Measurements from ENCODE around the gene MYCL. TPM values are rescaled to one million over a fixed set of nuclear protein-coding genes. Genes with fewer than 3 reads are reported as not detected.

MYCL gene
- polyA plus RNA-seq, 1 experiment, result 0.77 TPM

DNA sequence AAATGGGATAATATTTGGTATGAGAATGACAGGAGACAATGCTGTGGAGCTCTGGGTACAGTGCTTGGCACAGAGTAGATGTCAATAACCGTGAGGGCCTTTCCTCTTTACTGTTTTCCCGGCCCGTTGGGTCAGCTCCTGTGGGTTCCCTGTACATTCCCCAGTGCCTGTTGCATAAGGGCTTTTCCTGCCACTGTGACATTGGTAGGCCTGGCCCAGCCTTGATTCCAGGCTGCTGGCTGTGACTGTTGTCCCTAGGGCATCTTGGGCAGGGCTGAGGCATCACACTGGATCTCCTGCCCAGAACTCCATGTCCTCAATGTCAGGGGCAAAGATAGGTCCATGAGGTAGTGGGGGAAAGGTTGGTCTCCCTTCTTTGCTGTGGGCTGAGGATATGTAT, 25.8 kb upstream of the MYCL start:
- POLR2A ChIA-PET, result interaction anchor here (1.0 kb wide), 1 partner anchor 28 kb away, joined by 4 read pairs; the partner anchor contains the start of gene MFSD2A
- no peak for DNase-seq (ENCODE audit: low read depth, low spot score)
- CTCF ChIA-PET, result interaction anchor here (1.1 kb wide), 1 partner anchor 45 kb away, joined by 3 read pairs; no protein-coding TSS in a partner anchor

DNA sequence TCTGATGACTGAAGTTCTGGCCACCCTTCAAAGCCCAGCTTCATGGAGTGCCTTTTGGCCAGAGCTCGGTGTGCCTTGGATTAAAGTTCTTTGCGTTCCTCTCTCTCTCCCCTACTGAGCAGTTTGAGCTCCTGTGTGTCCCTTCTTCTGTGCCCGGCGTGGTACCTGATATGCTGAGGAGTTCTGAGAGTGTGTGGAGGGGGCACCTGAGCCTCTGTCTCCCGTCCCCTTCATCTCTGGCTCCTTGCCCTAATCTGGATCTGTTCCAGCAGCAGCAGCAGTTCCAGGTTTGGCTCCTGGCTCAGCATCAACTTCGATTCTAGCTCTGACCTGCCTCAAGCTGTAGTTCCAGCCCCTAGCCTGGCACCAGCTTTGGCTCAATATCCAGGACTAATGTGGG, 25.1 kb upstream of the MYCL start:
- Histone ChIP-seq H3K4me3 (ENCODE audit: low read depth, low read length) (no peak overlapping the region), H3K27me3 (ENCODE audit: control insufficient read depth, insufficient read depth, low read length) (peaks cover 15% of the 10 kb centered on the region), H3K27ac (ENCODE audit: low read depth, low read length) (no peak overlapping the region), H3K9me3 (ENCODE audit: control insufficient read depth, insufficient read depth, low read length) (no peaks in the 10 kb centered on the region; the same call in 1 of the 2 replicates)
- TF ChIP-seq, protein P1, sequence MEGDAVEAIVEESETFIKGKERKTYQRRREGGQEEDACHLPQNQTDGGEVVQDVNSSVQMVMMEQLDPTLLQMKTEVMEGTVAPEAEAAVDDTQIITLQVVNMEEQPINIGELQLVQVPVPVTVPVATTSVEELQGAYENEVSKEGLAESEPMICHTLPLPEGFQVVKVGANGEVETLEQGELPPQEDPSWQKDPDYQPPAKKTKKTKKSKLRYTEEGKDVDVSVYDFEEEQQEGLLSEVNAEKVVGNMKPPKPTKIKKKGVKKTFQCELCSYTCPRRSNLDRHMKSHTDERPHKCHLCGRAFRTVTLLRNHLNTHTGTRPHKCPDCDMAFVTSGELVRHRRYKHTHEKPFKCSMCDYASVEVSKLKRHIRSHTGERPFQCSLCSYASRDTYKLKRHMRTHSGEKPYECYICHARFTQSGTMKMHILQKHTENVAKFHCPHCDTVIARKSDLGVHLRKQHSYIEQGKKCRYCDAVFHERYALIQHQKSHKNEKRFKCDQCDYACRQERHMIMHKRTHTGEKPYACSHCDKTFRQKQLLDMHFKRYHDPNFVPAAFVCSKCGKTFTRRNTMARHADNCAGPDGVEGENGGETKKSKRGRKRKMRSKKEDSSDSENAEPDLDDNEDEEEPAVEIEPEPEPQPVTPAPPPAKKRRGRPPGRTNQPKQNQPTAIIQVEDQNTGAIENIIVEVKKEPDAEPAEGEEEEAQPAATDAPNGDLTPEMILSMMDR (IDR thresholded peaks at IDR 0.05; ENCODE audit: low read depth, low read length), result no peak
- ChIA-PET POLR2A (interaction anchor here (1.0 kb wide), 1 partner anchor 29 kb away, joined by 4 read pairs; the partner anchor contains the start of gene MFSD2A), CTCF (interaction anchor here (1.1 kb wide), 1 partner anchor 46 kb away, joined by 3 read pairs; no protein-coding TSS in a partner anchor)
- no peak for DNase-seq (ENCODE audit: low read depth, low spot score)

More for the DNA sequence above, 25.8 kb upstream of the MYCL start:
- no peaks in the 10 kb centered on the region for H3K9me3 ChIP-seq (ENCODE audit: control insufficient read depth, insufficient read depth, low read length)
- TF ChIP-seq, protein P1 (IDR thresholded peaks at IDR 0.05; ENCODE audit: low read depth, low read length), result no peak
- H3K27ac ChIP-seq (ENCODE audit: low read depth, low read length), result no peak overlapping the region
- peaks cover 8% of the 10 kb centered on the region for H3K27me3 ChIP-seq (ENCODE audit: control insufficient read depth, insufficient read depth, low read length)
- H3K4me3 ChIP-seq (ENCODE audit: low read depth, low read length), result no peak overlapping the region

DNA sequence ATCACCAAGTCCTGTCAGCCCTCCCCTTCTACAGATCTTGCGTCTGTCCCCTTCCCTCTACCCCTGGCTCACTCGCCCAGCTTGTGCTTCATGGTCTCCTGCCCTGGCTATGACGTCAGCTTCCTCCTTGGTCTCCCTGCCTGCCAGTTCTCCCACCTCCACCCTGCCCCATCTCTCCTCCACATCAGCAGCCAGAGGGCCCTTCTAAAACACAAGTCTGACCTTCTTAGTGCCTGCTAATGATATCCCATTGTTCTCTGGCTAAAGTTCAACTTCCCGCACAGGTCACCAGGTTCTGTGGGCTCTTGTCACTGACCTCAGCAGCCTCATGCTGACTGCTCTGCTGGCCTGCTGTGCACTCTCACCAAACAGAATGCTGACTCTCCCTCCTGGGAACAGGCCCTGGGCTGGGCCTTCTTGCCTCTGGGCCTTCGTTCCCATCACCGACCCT, 24.7 kb upstream of the MYCL start:
- ChIA-PET CTCF (interaction anchor here (1.0 to 3.3 kb wide), 3 partner anchors 14 to 48 kb away, joined by 3 to 13 read pairs (median 3); no protein-coding TSS in a partner anchor), POLR2A (interaction anchor here (1.0 kb wide), 1 partner anchor 29 kb away, joined by 4 read pairs; the partner anchor contains the start of gene MFSD2A)
- no peak for DNase-seq (ENCODE audit: low read depth, low spot score)
- TF ChIP-seq, protein P1 (IDR thresholded peaks at IDR 0.05; ENCODE audit: low read depth, low read length), result no peak
- Histone ChIP-seq H3K27me3 (ENCODE audit: control insufficient read depth, insufficient read depth, low read length) (peaks cover 19% of the 10 kb centered on the region), H3K27ac (ENCODE audit: low read depth, low read length) (no peak overlapping the region), H3K4me3 (ENCODE audit: low read depth, low read length) (no peak overlapping the region), H3K9me3 (ENCODE audit: control insufficient read depth, insufficient read depth, low read length) (no peaks in the 10 kb centered on the region; the same call in 1 of the 2 replicates)

DNA sequence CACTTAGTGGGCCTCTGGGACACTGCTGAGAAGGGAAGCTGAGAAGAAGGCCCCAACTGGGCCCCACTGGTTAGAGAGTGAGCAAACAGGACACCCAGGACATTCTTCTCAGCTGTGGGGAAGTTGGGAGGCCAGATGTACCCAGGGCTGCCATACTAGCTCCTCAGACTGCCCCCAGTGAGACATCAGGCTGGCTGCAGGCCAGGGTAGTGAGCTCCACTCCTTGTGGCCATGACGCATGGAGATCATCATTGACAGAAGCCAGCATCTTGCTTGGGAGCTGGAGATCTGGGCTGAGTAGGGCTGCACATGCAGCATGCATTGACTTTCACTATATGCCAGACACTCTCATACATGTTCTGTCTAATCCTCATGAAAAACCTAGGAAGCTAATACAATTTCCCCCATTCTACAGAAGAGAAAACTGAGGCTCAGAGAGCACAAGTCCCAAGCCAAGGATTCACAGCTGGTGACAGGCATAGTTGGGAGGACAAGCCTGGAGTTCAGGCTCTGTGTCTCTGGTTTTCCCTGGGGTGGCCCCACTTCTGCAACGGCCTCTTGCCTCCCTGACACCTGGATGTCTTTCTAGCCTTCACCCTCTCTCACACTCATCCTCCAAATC, 24.1 kb upstream of the MYCL start:
- H3K27ac ChIP-seq (ENCODE audit: low read depth, low read length), result no peak overlapping the region
- TF ChIP-seq, protein P1 (IDR thresholded peaks at IDR 0.05; ENCODE audit: low read depth, low read length), result no peak
- no peak for DNase-seq (ENCODE audit: low read depth, low spot score)
- no peaks in the 10 kb centered on the region; the same call in 1 of the 2 replicates for H3K9me3 ChIP-seq (ENCODE audit: control insufficient read depth, insufficient read depth, low read length)
- peaks cover 19% of the 10 kb centered on the region for H3K27me3 ChIP-seq (ENCODE audit: control insufficient read depth, insufficient read depth, low read length)
- POLR2A ChIA-PET, result no interaction called here
- H3K4me3 ChIP-seq (ENCODE audit: low read depth, low read length), result no peak overlapping the region
- CTCF ChIA-PET, result interaction anchor here (0.7 to 3.3 kb wide), 4 partner anchors 15 to 106 kb away, joined by 3 to 13 read pairs (median 4); no protein-coding TSS in a partner anchor

DNA sequence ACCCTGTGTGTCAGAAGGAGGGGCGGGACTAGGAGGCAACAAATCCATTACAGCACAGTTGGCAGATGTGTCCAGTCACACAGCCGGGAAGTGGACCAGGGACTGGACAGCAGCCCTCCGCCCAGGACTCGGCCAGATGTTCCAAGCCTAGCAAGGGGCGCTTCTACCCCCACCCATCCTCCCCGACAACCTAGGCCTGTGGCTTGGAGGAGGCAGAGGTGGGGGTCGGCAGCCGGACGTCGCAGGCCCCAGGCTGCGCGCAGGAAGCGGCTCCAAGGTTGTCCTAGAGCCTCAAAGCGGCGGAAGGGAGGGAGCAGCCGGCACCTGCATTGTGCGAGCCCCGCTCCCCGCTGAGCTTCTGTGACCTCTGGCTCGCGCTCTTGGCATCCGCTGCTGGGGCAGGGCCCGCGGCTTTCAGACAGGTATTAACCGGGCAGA, 20.6 kb upstream of the MYCL start:
- H3K4me3 ChIP-seq (ENCODE audit: low read depth, low read length), result no peak overlapping the region
- POLR2A ChIA-PET, result no interaction called here
- TF ChIP-seq, protein P1 (IDR thresholded peaks at IDR 0.05; ENCODE audit: low read depth, low read length), result no peak
- DNase-seq (ENCODE audit: low read depth, low spot score), result no peak
- CTCF ChIA-PET, result interaction anchor here (0.9 to 5.2 kb wide), 2 partner anchors 52 to 111 kb away, joined by 3 to 63 read pairs; no protein-coding TSS in a partner anchor
- no peak overlapping the region for H3K27ac ChIP-seq (ENCODE audit: low read depth, low read length)
- H3K27me3 ChIP-seq (ENCODE audit: control insufficient read depth, insufficient read depth, low read length), result peaks cover 17% of the 10 kb centered on the region
- no peaks in the 10 kb centered on the region; the same call in 1 of the 2 replicates for H3K9me3 ChIP-seq (ENCODE audit: control insufficient read depth, insufficient read depth, low read length)
